ENCODE data around the gene ACAP2. TPM values are rescaled to one million over a fixed set of nuclear protein-coding genes. Genes with fewer than 3 reads are reported as not detected.
"Not testable (repeated sequence)": the region's sequence is repeated elsewhere in the genome, so short reads cannot be mapped to it uniquely, and the experiment has no call there.

Gene ACAP2
- total and polyA plus RNA-seq, 4 donors, result 4.5 to 28.5 (median 23.3) TPM

- no peak for DNase-seq (ENCODE audit: low spot score)
- Histone ChIP-seq H3K9ac (ENCODE audit: low read depth in 1 of 2, low read length in 2 of 2) (no peak overlapping the region), H3K27me3 (ENCODE audit: control insufficient read depth in 4 of 4, insufficient read depth in 4 of 4, low read length in 3 of 4) (no peaks in the 10 kb centered on the region), H3K4me3 (ENCODE audit: low read depth in 1 of 3, low read length in 3 of 3) (no peak overlapping the region), H3K36me3 (ENCODE audit: control insufficient read depth in 4 of 4, insufficient read depth in 3 of 4, low read depth in 1 of 4, low read length in 3 of 4) (no peaks in the 10 kb centered on the region), H3K27ac (ENCODE audit: low read depth in 1 of 2, low read length in 2 of 2) (no peak overlapping the region), H3K9me3 (ENCODE audit: control insufficient read depth in 4 of 4, low read length in 3 of 4) (no peaks in the 10 kb centered on the region), H3K4me1 (ENCODE audit: control insufficient read depth in 4 of 4, insufficient read depth in 4 of 4, low read length in 3 of 4) (no peaks in the 10 kb centered on the region)
- WGBS, result 91% methylated on average over 5 of the region's 5 CpGs
- TF ChIP-seq RXRA (IDR thresholded peaks at IDR 0.05) (no peak), ATF3 (IDR thresholded peaks at IDR 0.05) (no peak), REST (IDR thresholded peaks at IDR 0.05) (no peak), GABPA (IDR thresholded peaks at IDR 0.05 in 1 of 2, conservative IDR thresholded peaks at IDR 0.05 in 1 of 2) (no peak)
These were observed 25.0 kb upstream of the ACAP2 start for GRCh38 chr3:195467641-195468390.

- TF ChIP-seq GABPA (IDR thresholded peaks at IDR 0.05 in 1 of 2, conservative IDR thresholded peaks at IDR 0.05 in 1 of 2), result no peak
- TF ChIP-seq REST (IDR thresholded peaks at IDR 0.05), result no peak
- no peak for TF ChIP-seq SP1 (IDR thresholded peaks at IDR 0.05)
- TF ChIP-seq CTCF (IDR thresholded peaks at IDR 0.05; ENCODE audit: low read depth, low read length, missing input control), result no peak
- no peak for TF ChIP-seq ATF3 (IDR thresholded peaks at IDR 0.05)
- WGBS, result 81% methylated on average over 4 of the region's 4 CpGs
- no peaks in the 10 kb centered on the region for H3K4me1 ChIP-seq (ENCODE audit: control insufficient read depth in 4 of 4, insufficient read depth in 4 of 4, low read length in 3 of 4)
These were observed 23.4 kb upstream of the ACAP2 start for GRCh38 chr3:195466251-195466650.

GRCh38 chr3:195462922-195463321 is 20.1 kb upstream of the ACAP2 start:
- H3K9ac ChIP-seq (ENCODE audit: low read depth in 1 of 2, low read length in 2 of 2); H3K36me3 ChIP-seq (ENCODE audit: control insufficient read depth in 4 of 4, insufficient read depth in 3 of 4, low read depth in 1 of 4, low read length in 3 of 4); H3K4me3 ChIP-seq (ENCODE audit: low read depth in 1 of 3, low read length in 3 of 3); DNase-seq (ENCODE audit: low spot score); H3K4me1 ChIP-seq (ENCODE audit: control insufficient read depth in 4 of 4, insufficient read depth in 4 of 4, low read length in 3 of 4); H3K27ac ChIP-seq (ENCODE audit: low read depth in 1 of 2, low read length in 2 of 2); H3K9me3 ChIP-seq (ENCODE audit: control insufficient read depth in 4 of 4, low read length in 3 of 4); H3K27me3 ChIP-seq (ENCODE audit: control insufficient read depth in 4 of 4, insufficient read depth in 4 of 4, low read length in 3 of 4): not testable (repeated sequence)
- 83% methylated on average over 6 of the region's 6 CpGs for WGBS

More at GRCh38 chr3:195466251-195466650, 23.4 kb upstream of the ACAP2 start:
- DNase-seq (ENCODE audit: low spot score), result no peak
- no peak overlapping the region for H3K27ac ChIP-seq (ENCODE audit: low read depth in 1 of 2, low read length in 2 of 2)
- H3K9ac ChIP-seq (ENCODE audit: low read depth in 1 of 2, low read length in 2 of 2), result no peak overlapping the region
- no peaks in the 10 kb centered on the region for H3K36me3 ChIP-seq (ENCODE audit: control insufficient read depth in 4 of 4, insufficient read depth in 3 of 4, low read depth in 1 of 4, low read length in 3 of 4)
- no peaks in the 10 kb centered on the region for H3K9me3 ChIP-seq (ENCODE audit: control insufficient read depth in 4 of 4, low read length in 3 of 4)
- no peaks in the 10 kb centered on the region for H3K27me3 ChIP-seq (ENCODE audit: control insufficient read depth in 4 of 4, insufficient read depth in 4 of 4, low read length in 3 of 4)
- H3K4me3 ChIP-seq (ENCODE audit: low read depth in 1 of 3, low read length in 3 of 3), result no peak overlapping the region

All from liver (tissue), 9 donors.